Activated gamma-delta T cell (primary cell): ENCODE results near the gene ITPR1.

Experiments
- DNase-seq: peaks from one replicate; lab custom pipeline; 2025; lab: John Stamatoyannopoulos, UW

The ITPR1 gene

GRCh38 chr3:4828279-4829030 lies 335.3 kb downstream of the ITPR1 start:
- DNase-seq = no peak

- no peak for DNase-seq
These were observed 335.9 kb downstream of the ITPR1 start for GRCh38 chr3:4829031-4829394.

- DNase-seq = no peak
These were observed 337.4 kb downstream of the ITPR1 start for GRCh38 chr3:4830586-4830914.

- no peak for DNase-seq
These were observed 338.4 kb downstream of the ITPR1 start for GRCh38 chr3:4831580-4831950.

- DNase-seq = no peak
These were observed 340.3 kb downstream of the ITPR1 start for GRCh38 chr3:4833471-4833870.

- peak; percentile 24 for DNase-seq
These were observed 341.3 kb downstream of the ITPR1 start for GRCh38 chr3:4834403-4834866.

- no peak for DNase-seq
These were observed 342.5 kb downstream of the ITPR1 start for GRCh38 chr3:4835616-4836043.

- DNase-seq = no peak
These were observed 343.4 kb downstream of the ITPR1 start for GRCh38 chr3:4836516-4836915.

GRCh38 chr3:4837374-4837930 lies 344.3 kb downstream of the ITPR1 start:
- DNase-seq = no peak

GRCh38 chr3:4838621-4839022 lies 345.5 kb downstream of the ITPR1 start:
- DNase-seq = no peak

GRCh38 chr3:4839278-4839677 lies 346.1 kb downstream of the ITPR1 start:
- DNase-seq = no peak

GRCh38 chr3:4841225-4841624 lies 348.1 kb downstream of the ITPR1 start:
- DNase-seq = no peak

- DNase-seq = no peak
These were observed 348.8 kb downstream of the ITPR1 start for GRCh38 chr3:4841776-4842440.

GRCh38 chr3:4843619-4844018 lies 350.5 kb downstream of the ITPR1 start:
- DNase-seq = no peak

GRCh38 chr3:4845882-4846281 lies 352.7 kb downstream of the ITPR1 start:
- no peak for DNase-seq

GRCh38 chr3:4846543-4846942 lies 353.4 kb downstream of the ITPR1 start:
- no peak for DNase-seq

GRCh38 chr3:4848176-4848825 lies 355.2 kb downstream of the ITPR1 start:
- DNase-seq = no peak

- DNase-seq = no peak
These were observed 356.0 kb downstream of the ITPR1 start for GRCh38 chr3:4849136-4849535.

- DNase-seq = no peak
These were observed 356.6 kb downstream of the ITPR1 start for GRCh38 chr3:4849739-4850138.

- DNase-seq = no peak
These were observed 357.2 kb downstream of the ITPR1 start for GRCh38 chr3:4850211-4850927.

- DNase-seq = no peak
These were observed 357.7 kb downstream of the ITPR1 start for GRCh38 chr3:4850928-4851265.
